DND-41 (cell line): Measurements from ENCODE around the gene COL4A2.

Experiments used
- EZH2 ChIP-seq: IDR thresholded peaks from 3 replicates; pipeline ENCODE4 v1.6.1; 2012; ENCODE audit warnings: borderline replicate concordance, low read depth, mild to moderate bottlenecking, moderate library complexity, low read length, inconsistent platforms; ENCODE audit not compliant: severe bottlenecking
- TF ChIP-seq, protein P1 (sequence below): IDR thresholded peaks from 2 replicates; pipeline ENCODE4 v1.5.1; 2012; ENCODE audit warnings: borderline replicate concordance, low read length, moderate library complexity, mild to moderate bottlenecking; ENCODE audit not compliant: poor library complexity, severe bottlenecking; ENCODE audit errors: extremely low read depth

- TF ChIP-seq, protein P1, sequence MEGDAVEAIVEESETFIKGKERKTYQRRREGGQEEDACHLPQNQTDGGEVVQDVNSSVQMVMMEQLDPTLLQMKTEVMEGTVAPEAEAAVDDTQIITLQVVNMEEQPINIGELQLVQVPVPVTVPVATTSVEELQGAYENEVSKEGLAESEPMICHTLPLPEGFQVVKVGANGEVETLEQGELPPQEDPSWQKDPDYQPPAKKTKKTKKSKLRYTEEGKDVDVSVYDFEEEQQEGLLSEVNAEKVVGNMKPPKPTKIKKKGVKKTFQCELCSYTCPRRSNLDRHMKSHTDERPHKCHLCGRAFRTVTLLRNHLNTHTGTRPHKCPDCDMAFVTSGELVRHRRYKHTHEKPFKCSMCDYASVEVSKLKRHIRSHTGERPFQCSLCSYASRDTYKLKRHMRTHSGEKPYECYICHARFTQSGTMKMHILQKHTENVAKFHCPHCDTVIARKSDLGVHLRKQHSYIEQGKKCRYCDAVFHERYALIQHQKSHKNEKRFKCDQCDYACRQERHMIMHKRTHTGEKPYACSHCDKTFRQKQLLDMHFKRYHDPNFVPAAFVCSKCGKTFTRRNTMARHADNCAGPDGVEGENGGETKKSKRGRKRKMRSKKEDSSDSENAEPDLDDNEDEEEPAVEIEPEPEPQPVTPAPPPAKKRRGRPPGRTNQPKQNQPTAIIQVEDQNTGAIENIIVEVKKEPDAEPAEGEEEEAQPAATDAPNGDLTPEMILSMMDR: no peak
- no peak for TF ChIP-seq EZH2
Measured at GRCh38 chr13:110539894-110540293, 232.8 kb downstream of the COL4A2 start.
